ENCODE data around the gene KLF11. TPM values are rescaled to one million over a fixed set of nuclear protein-coding genes. Genes with fewer than 3 reads are reported as not detected.

The KLF11 gene
- total and polyA plus RNA-seq, 2 of the 8 experiments (the other 6 are each of a cell fraction or from before 2014, with no cell fraction given) = 6.4 to 10.1 TPM

DNA sequence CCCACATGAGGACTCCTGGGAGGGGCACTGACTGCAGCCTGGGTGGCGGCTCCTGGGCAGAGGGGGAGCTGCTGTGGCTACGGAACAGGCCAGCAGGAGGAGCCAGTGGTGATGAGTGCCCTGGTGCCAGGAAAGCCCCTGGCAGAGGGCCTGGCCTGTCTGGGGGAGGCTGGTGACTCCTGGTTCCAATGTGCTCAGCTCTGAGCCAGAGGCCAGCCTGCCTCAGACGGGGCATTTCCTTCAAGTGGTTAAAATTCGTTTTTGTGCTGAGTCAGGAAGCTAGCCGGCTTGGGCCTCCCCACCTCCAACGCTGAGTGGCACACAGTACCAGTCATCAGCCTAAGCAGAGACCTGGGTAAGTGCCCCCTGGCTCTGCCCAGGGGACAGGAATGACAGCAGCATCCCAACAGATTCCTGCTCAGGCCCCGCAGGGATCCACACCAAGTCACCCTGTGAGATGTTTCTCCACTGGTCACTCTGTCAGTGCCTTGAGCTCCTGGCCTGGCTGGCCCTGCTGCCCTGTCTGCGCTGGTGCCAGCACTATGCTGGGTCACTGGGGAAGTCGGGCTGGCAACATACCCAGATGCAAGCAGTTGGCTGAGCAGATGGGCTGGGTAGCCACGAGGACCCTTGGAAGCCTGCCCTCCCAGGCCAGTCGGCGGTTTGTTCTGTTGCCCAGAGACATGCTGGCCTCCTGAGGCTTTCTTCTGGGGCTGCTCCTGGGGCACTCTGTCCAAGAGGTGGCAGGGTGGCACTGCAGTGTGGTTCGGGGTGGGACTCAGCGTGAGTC is 7.1 kb upstream of the KLF11 start (continued):
- TF ChIP-seq, protein P1, sequence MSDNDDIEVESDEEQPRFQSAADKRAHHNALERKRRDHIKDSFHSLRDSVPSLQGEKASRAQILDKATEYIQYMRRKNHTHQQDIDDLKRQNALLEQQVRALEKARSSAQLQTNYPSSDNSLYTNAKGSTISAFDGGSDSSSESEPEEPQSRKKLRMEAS (IDR thresholded peaks at IDR 0.05) = no peak
- no peak for TF ChIP-seq CTBP2 (IDR thresholded peaks at IDR 0.05; ENCODE audit: borderline replicate concordance, insufficient read depth, insufficient read length, low read length)
- TF ChIP-seq CHD2 (IDR thresholded peaks at IDR 0.05; ENCODE audit: low read length) = no peak
- no peak for TF ChIP-seq SRF (IDR thresholded peaks at IDR 0.05; ENCODE audit: low read depth, low read length)
- no peak for TF ChIP-seq KDM1A (IDR thresholded peaks at IDR 0.05; ENCODE audit: borderline replicate concordance, low read length)
- no peak for TF ChIP-seq GABPA (IDR thresholded peaks at IDR 0.05; ENCODE audit: borderline replicate concordance, insufficient read depth, low read length)
- TF ChIP-seq YY1 (IDR thresholded peaks at IDR 0.05; ENCODE audit: low read depth, low read length) = 0 out of 2 replicates have a peak, but pooled peaks have one; percentile 21
- TF ChIP-seq HDAC6 (IDR thresholded peaks at IDR 0.05; ENCODE audit: low read depth, low read length) = no peak
- no peak for TF ChIP-seq SUZ12 (IDR thresholded peaks at IDR 0.05; ENCODE audit: low read length)
- no peak for TF ChIP-seq TBP (IDR thresholded peaks at IDR 0.05; ENCODE audit: low read depth, low read length)
- no peak for TF ChIP-seq RXRA (IDR thresholded peaks at IDR 0.05; ENCODE audit: insufficient read depth, low read depth, low read length)
- TF ChIP-seq RBBP5 (IDR thresholded peaks at IDR 0.05; ENCODE audit: borderline replicate concordance, low read depth, low read length) = no peak
- no peak for TF ChIP-seq BRCA1 (IDR thresholded peaks at IDR 0.05; ENCODE audit: low read depth, low read length)
- no peak for TF ChIP-seq POLR2AphosphoS5 (IDR thresholded peaks at IDR 0.05; ENCODE audit: low read depth, low read length)
- TF ChIP-seq NANOG (IDR thresholded peaks at IDR 0.05; ENCODE audit: insufficient read depth, low read depth, low read length, poor library complexity, severe bottlenecking) = no peak
- TF ChIP-seq, protein P2, sequence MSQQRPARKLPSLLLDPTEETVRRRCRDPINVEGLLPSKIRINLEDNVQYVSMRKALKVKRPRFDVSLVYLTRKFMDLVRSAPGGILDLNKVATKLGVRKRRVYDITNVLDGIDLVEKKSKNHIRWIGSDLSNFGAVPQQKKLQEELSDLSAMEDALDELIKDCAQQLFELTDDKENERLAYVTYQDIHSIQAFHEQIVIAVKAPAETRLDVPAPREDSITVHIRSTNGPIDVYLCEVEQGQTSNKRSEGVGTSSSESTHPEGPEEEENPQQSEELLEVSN (IDR thresholded peaks at IDR 0.05) = no peak
- peak; percentile 36 to 49 for TF ChIP-seq RAD21 (IDR thresholded peaks at IDR 0.05 in 1 of 2, conservative IDR thresholded peaks at IDR 0.05 in 1 of 2; ENCODE audit: low read depth in 2 of 2, low read length in 2 of 2)
- no peak for TF ChIP-seq BACH1 (IDR thresholded peaks at IDR 0.05; ENCODE audit: low read length)
- no peak for TF ChIP-seq CBX5 (IDR thresholded peaks at IDR 0.05; ENCODE audit: low read depth, low read length)
